Umbilical cord (tissue), 2 donors: ENCODE results near the gene DPP10. TPM values are rescaled to one million over a fixed set of nuclear protein-coding genes. Genes with fewer than 3 reads are reported as not detected.

Source experiments
- DNase-seq: peaks from one replicate; pipeline ENCODE4 v3.0.0-alpha.2; 2015; ENCODE audit warnings: low spot score
- total RNA-seq: library from RNA; depleted of rRNA; stranded (reverse); fragments of >200 nt; gene quantifications from one replicate; pipeline ENCODE4 v1.2.3, GENCODE V29; 2014; ENCODE audit warnings: low replicate concordance; ENCODE audit not compliant: insufficient read depth

The DPP10 gene
- total RNA-seq, 1 donor from 2014 or later, result 34.2 TPM

- DNase-seq, result no peak
Observed at GRCh38 chr2:115887209-115887776, 1444.9 kb downstream of the DPP10 start.
